ENCODE results near the gene LAT. TPM values are rescaled to one million over a fixed set of nuclear protein-coding genes. Genes with fewer than 3 reads are reported as not detected.

LAT gene
- total and polyA plus RNA-seq, 2 of the 4 experiments (the other 2 are of a cell fraction), result 0.18 to 7.4 TPM

- H3K56ac ChIP-seq (ENCODE audit: extremely low read depth, insufficient read depth, low read length), result no peak overlapping the region
These were observed 1.2 kb downstream of the LAT start for GRCh38 chr16:28986046-28986445.

More at GRCh38 chr16:28986046-28986445, 1.2 kb downstream of the LAT start:
- no peak overlapping the region for H3K18ac ChIP-seq (ENCODE audit: low read depth, low read length)
- no peak overlapping the region for H2BK5ac ChIP-seq (ENCODE audit: low read depth, low read length, poor library complexity, severe bottlenecking)
- no peak overlapping the region for H2AFZ ChIP-seq (replicated peaks; ENCODE audit: low read length, poor library complexity)
- H3K14ac ChIP-seq (replicated peaks; ENCODE audit: low read depth, low read length), result no peak overlapping the region
- no peak overlapping the region for H2BK120ac ChIP-seq (ENCODE audit: low read depth, low read length)
- in situ Hi-C loops (cut with MboI; ENCODE audit: low sequenced_read_pairs), result no loop called here
- BruUV-seq (replicated peaks), result no TSS peak
- no peak overlapping the region for H3K23ac ChIP-seq (ENCODE audit: low read depth, low read length)
- peaks cover 65% of the 10 kb centered on the region for H3K36me3 ChIP-seq (ENCODE audit: control insufficient read depth, insufficient read depth, low read length)
- H3K79me1 ChIP-seq (ENCODE audit: low read depth in 1 of 2, low read length in 2 of 2), result peaks cover 0 to 11% of the 10 kb centered on the region in 2 experiments; a peak in 1 of 4 replicates
- ATAC-seq (ENCODE audit: low read depth), result no peak
- no peak overlapping the region for H3K9ac ChIP-seq (ENCODE audit: low read depth, low read length)
- H4K5ac ChIP-seq (ENCODE audit: low read depth, low read length), result no peak overlapping the region
- H3K4me1 ChIP-seq (ENCODE audit: control insufficient read depth, insufficient read depth, low read length), result no peaks in the 10 kb centered on the region
- no peak overlapping the region for H2BK15ac ChIP-seq (ENCODE audit: low read depth, low read length)
- intact Hi-C loops (cut with micrococcal nuclease), result no loop called here
- no peaks in the 10 kb centered on the region for H3K27me3 ChIP-seq (ENCODE audit: control insufficient read depth, insufficient read depth, low read length)
- no peak overlapping the region for H4K91ac ChIP-seq (ENCODE audit: insufficient read depth, low read depth, low read length)
- no peak for DNase-seq
- WGBS, 2 experiments (ENCODE audit: extremely low coverage in 2 of 2, insufficient read length in 1 of 2), result no CpG with 5 or more reads among the region's 9 CpGs
- H3K27ac ChIP-seq (ENCODE audit: insufficient read depth, low read length), result no peak overlapping the region
- no peaks in the 10 kb centered on the region for H4K20me1 ChIP-seq (ENCODE audit: insufficient read depth, low read length)
- H3K4ac ChIP-seq (ENCODE audit: low read depth, low read length), result no peak overlapping the region
- CTCF ChIA-PET, result interaction anchor here (0.6 kb wide), 1 partner anchor 38 kb away, joined by 4 read pairs; no protein-coding TSS in a partner anchor
- H3K9me3 ChIP-seq (ENCODE audit: control insufficient read depth, insufficient read depth, low read length), result peaks cover 5% of the 10 kb centered on the region
- H2AK9ac ChIP-seq (replicated peaks; ENCODE audit: low read depth, low read length, poor library complexity), result no peak overlapping the region
- H2BK20ac ChIP-seq (ENCODE audit: low read depth, low read length), result no peak overlapping the region
- POLR2A ChIA-PET (ENCODE audit: unreplicated experiment), result no interaction called here
- no peak overlapping the region for H3K4me2 ChIP-seq (ENCODE audit: low read depth, low read length)
- dilution Hi-C loops (cut with HindIII; ENCODE audit: low sequenced_read_pairs, unreplicated experiment), result no loop called here
- H2AK5ac ChIP-seq (ENCODE audit: low read depth, low read length), result no peak overlapping the region
- H4K8ac ChIP-seq (ENCODE audit: low read depth in 2 of 2, low read length in 2 of 2), result no peak overlapping the region
- no peak overlapping the region for H3K4me3 ChIP-seq (ENCODE audit: insufficient read depth, low read depth, low read length)
- TF ChIP-seq RFX5 (IDR thresholded peaks at IDR 0.05; ENCODE audit: low read depth, low read length), result no peak
- H3K9me1 ChIP-seq (ENCODE audit: insufficient read depth, low read length), result no peaks in the 10 kb centered on the region
